DMS153 treated with DMSO at 0.1 percent for 48 hours (cell line): ENCODE results near the gene ADGRL3.
"Not testable (repeated sequence)": the region's sequence is repeated elsewhere in the genome, so short reads cannot be mapped to it uniquely, and the experiment has no call there.

Experiments used
- DNase-seq: peaks from one replicate; lab custom pipeline; 2025; ENCODE audit not compliant: unreplicated experiment; lab: John Stamatoyannopoulos, UW

The ADGRL3 gene

GRCh38 chr4:61596606-61597340 is 396.6 kb downstream of the ADGRL3 start:
- no peak for DNase-seq

GRCh38 chr4:61603086-61603485 is 403.0 kb downstream of the ADGRL3 start:
- no peak for DNase-seq

- DNase-seq = no peak
Observed at GRCh38 chr4:61604054-61604453, 403.9 kb downstream of the ADGRL3 start.

- no peak for DNase-seq
Observed at GRCh38 chr4:61605984-61606383, 405.9 kb downstream of the ADGRL3 start.

DNA sequence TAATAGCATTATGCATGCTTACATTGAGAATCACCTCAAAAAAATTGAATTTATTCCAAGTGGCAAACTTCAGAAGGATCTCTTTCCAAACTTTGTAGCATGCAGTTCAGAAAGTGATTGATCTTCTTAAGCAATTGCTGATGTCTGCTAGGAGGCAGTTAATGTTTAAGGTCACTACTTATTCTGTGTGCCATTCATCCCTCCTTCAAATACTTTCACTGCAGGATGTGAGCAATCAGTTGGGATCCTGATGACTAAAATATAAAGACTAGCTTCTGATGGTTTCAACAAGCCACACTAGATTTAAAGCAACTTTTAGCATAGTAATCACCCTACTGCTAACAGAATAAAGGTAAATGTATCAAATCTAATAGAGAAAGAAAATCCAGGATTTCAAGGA is 414.1 kb downstream of the ADGRL3 start:
- no peak for DNase-seq

DNA sequence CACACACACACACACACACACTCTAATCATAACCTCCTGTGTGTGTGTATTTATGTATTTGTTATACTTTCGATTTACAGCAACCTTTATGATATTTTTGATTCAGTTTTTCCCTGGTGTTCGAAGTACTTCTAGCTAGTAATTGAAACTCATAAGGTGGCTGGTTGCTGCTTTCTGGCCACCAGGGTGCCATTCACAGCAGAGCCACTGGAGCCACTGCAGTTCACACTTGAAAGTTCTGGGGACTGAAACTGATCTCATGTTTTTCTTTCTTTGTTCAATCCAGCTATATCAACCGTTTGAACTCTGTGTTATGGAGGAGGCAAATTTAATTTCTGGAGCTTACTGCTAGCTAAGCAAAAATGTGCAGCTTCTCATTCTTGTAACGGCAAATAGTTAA is 419.4 kb downstream of the ADGRL3 start:
- no peak for DNase-seq

DNA sequence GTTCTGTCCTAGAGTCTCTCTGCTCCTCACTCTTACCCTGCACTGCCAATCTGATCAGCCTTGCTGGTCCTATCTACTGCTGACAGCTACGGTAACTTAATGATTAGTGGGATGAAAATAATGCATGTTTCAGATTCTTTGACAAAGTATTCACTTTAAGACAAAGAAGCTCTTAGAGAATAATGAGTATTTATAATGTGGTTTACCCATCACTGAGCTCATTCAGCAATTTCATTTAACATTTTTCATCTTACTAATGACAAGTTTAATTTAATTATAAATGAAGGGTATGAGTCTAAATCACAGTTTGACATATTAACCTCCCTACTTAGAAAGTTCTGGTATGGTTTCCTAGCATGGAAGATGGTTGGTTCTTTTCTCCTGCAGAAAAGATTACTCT is 428.2 kb downstream of the ADGRL3 start:
- no peak for DNase-seq

- no peak for DNase-seq
Observed at GRCh38 chr4:61628727-61629126, 428.6 kb downstream of the ADGRL3 start.

GRCh38 chr4:61630548-61630947 is 430.4 kb downstream of the ADGRL3 start:
- DNase-seq = no peak

GRCh38 chr4:61638591-61638990 is 438.5 kb downstream of the ADGRL3 start:
- no peak for DNase-seq

DNA sequence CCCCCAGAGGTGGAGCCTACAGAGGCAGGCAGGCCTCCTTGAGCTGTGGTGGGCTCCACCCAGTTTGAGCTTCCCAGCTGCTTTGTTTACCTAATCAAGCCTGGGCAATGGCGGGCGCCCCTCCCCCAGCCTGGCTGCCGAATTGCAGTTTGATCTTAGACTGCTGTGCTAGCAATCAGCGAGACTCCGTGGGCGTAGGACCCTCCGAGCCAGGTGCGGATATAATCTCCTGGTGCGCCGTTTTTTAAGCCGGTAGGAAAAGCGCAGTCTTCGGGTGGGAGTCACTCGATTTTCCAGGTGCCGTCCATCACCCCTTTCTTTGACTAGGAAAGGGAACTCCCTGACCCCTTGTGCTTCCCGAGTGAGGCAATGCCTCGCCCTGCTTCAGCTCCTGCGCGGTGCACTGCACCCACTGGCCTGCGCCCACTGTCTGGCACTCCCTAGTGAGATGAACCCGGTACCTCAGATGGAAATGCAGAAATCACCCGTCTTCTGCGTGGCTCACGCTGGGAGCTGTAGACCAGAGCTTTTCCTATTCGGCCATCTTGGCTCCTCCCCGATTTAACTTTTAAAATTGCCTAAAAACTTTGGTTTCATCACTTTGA is 446.7 kb downstream of the ADGRL3 start:
- DNase-seq = not testable (repeated sequence)

GRCh38 chr4:61648264-61648663 is 448.1 kb downstream of the ADGRL3 start:
- no peak for DNase-seq

GRCh38 chr4:61657016-61657415 is 456.9 kb downstream of the ADGRL3 start:
- DNase-seq = no peak

GRCh38 chr4:61661960-61662359 is 461.8 kb downstream of the ADGRL3 start:
- no peak for DNase-seq

DNA sequence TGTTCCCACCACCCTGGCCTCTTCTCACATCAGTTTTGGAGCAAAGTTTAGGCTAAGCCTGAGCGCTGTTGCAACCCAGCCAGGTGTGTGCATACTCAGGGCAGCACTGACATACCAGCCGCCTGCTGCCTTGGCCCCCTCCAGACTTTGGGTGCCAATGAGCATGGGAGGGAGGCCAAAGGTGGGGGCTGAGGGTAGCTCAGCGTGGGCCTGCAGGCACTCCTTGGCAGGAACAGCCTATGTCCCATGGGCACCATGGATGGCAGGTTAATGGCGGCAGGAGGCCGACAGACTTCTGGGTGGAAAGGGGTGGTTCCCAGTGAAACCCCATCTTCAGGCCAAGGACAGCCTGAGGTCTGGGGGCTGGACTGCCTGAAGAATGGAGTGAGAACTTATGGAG is 462.2 kb downstream of the ADGRL3 start:
- DNase-seq = no peak

- no peak for DNase-seq
Observed at GRCh38 chr4:61663310-61663709, 463.2 kb downstream of the ADGRL3 start.

- DNase-seq = no peak
Observed at GRCh38 chr4:61665649-61666048, 465.5 kb downstream of the ADGRL3 start.

DNA sequence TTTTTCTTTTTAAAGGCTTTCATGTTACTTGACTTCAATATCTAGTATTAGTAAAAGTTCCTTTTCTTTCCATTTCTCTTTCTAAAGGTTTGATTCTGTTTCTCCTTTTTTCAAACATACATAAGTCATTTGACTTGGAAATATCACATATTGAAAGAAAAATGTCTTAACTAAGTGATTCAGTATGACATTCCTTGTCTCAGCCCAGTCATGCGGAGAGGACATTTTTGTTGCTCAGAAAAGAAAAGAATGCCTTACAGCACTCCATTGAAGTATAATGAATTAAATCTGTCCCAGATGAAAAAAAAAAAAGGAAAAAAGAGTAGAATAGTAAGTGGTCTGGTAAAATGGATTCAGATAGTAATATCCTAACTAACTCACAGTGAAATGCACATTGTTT is 466.1 kb downstream of the ADGRL3 start:
- DNase-seq = no peak

DNA sequence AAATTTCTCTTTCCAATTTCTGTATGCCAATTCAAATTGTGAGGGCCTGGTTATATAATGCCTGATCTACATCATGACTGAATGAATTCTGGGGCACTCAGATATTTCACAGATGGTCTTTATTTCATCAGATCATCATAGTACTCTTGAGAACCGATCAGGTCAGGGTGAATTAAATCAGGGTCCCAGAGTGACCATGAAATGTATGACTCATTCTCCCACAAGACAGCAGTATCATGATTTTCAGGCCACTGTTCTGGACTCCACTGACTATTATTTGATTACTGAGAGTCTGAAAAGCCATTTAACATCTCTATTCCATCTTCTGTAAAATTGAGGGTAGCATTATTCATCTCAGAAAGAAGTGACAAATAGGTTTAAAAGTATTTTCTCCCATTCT is 471.5 kb downstream of the ADGRL3 start:
- DNase-seq = no peak

- no peak for DNase-seq
Observed at GRCh38 chr4:61675464-61675863, 475.3 kb downstream of the ADGRL3 start.

DNA sequence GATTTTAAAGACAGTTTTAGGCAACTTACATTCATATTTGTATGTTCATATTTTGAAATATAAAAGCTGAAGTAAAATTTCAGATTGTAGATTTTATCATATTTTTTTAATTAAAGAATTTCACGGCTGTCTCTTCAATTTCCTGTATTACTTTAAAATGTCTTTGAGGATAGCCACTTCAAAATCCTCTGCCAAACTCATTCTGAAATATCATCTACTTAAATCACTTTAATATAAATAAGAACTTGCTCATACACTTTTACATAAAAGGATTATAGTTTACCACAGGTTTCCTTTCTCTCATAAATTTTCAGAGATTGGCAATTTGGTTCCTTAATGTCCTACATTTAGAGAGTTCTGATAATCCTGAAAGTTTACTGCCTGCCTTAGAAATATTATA is 478.2 kb downstream of the ADGRL3 start:
- DNase-seq = no peak

DNA sequence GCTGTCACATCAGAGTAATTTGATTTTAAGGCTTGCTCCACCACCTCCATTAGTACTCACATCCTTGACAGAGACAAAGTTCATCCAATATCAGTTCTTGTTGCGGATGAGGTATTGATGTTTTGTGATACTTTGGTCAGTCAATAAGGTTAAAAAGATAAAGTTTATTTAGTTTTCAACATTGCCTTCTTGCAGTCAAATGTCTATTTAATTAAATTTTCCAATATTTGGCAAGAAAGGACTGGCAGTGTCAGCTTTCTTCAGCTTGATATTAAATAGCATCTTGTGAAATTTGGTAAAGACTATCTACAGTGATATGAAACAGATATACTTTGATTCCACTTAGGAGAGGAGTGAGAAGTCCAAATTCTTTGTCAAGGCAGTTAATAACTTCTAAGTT is 493.4 kb downstream of the ADGRL3 start:
- no peak for DNase-seq

GRCh38 chr4:61714387-61714911 is 514.3 kb downstream of the ADGRL3 start:
- DNase-seq = no peak
